ENCODE data around the gene CYTH2.

Gene CYTH2

GRCh38 chr19:48490981-48491792 is 22.0 kb downstream of the CYTH2 start:
- TF ChIP-seq GATA2 (IDR thresholded peaks at IDR 0.05; ENCODE audit: low read depth, low read length), result no peak
- no peak for TF ChIP-seq GATA3 (IDR thresholded peaks at IDR 0.05; ENCODE audit: low read depth, low read length)

DNA sequence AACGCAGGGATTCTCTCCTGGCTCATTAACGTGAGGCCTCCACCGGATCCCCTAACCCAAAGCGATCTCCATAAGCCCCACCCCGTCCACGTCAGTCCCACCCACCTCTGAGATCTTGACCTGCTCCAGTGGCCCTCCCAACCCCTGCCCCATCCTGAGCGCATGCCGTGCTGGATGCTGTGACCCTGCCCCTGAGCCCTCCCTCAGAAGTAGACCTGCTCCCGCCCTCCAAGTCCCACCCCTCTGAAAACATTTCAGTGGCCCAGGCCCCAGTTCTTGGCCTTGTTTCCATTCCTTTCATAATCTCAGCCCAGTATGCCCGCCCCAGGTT is 22.6 kb downstream of the CYTH2 start:
- no peak for TF ChIP-seq GATA3 (IDR thresholded peaks at IDR 0.05; ENCODE audit: low read depth, low read length)
- TF ChIP-seq GATA2 (IDR thresholded peaks at IDR 0.05; ENCODE audit: low read depth, low read length), result no peak

- no peak for TF ChIP-seq GATA3 (IDR thresholded peaks at IDR 0.05; ENCODE audit: low read depth, low read length)
- TF ChIP-seq GATA2 (IDR thresholded peaks at IDR 0.05; ENCODE audit: low read depth, low read length), result no peak
Observed at GRCh38 chr19:48492925-48493717, 24.0 kb downstream of the CYTH2 start.

DNA sequence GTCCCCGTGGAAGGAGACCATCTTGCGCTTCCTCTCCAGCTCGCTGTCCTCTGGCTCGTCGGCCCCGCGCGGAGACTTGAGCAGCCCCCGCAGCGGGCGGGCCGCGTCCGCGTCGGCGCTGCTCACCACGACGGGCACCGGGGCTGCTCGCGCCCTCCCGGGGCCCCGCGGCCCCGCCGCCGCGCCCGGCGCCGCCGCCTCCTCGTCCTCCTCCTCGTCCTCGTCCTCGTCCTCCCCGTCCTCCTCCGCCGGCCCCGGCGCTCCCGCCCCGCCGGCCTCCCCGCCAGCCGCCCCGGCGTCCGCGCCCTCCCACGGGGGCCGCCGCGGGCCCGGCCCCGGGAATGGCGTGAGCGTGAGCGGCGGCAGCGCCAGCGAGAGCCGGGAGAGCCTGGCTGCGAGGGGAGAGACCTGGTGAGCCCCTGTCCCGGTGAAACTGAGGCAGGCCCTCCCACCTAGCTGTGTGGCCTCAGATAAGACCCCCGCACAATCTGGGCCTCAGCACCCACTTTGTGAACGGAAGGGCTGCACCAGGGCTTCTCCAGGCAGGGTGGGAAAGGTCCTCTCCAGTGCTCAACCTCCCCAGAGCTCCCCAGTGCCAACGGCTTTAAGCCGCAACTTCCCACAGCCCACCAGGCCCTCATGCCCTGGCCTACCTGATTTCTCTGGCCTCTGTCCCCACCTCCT is 24.7 kb downstream of the CYTH2 start:
- no peak for TF ChIP-seq GATA3 (IDR thresholded peaks at IDR 0.05; ENCODE audit: low read depth, low read length)
- no peak for TF ChIP-seq GATA2 (IDR thresholded peaks at IDR 0.05; ENCODE audit: low read depth, low read length)

- TF ChIP-seq GATA3 (IDR thresholded peaks at IDR 0.05; ENCODE audit: low read depth, low read length) (no peak), GATA2 (IDR thresholded peaks at IDR 0.05; ENCODE audit: low read depth, low read length) (no peak)
Observed at GRCh38 chr19:48495396-48495795, 26.2 kb downstream of the CYTH2 start.

DNA sequence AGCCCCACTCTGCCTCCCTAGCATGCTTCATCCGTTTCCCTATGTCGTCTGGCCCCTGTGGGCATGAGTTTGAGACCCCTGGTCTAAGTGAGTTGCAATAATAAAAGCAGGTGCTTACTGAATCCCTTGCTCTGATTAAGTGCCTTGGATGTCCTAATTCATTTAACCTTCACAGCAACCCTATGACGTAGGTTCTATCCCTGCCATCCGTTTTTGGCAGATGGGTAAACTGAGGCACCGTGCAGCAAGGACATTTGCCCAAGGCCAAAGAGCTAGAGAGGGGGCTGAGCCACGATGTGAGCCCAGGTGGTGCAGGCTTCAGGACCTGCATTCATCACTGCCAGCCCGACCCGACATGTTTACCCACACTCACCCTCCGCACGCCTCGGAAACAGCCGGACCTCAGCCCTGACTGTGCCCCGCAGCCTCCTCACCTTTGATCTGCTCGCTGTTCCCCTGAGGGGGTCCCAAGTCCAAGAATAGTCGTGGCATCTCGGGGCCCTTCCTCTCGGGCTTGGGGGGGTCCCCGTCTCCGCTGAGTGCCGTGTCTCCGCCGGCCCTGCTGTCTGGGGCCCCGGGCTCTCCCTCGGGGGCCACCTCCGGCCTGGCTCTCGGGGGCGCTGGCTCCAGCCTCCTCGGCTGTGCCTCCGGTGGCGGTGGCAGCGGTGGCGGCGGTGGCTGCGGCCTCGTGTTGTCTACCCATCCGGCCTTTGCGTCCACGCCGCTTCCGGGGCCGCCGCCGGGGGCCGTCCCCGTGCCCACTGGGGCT is 28.0 kb downstream of the CYTH2 start:
- TF ChIP-seq GATA2 (IDR thresholded peaks at IDR 0.05; ENCODE audit: low read depth, low read length) (no peak), GATA3 (IDR thresholded peaks at IDR 0.05; ENCODE audit: low read depth, low read length) (no peak)

GRCh38 chr19:48497728-48498594 is 28.8 kb downstream of the CYTH2 start:
- TF ChIP-seq GATA2 (IDR thresholded peaks at IDR 0.05; ENCODE audit: low read depth, low read length) (no peak), GATA3 (IDR thresholded peaks at IDR 0.05; ENCODE audit: low read depth, low read length) (no peak)

DNA sequence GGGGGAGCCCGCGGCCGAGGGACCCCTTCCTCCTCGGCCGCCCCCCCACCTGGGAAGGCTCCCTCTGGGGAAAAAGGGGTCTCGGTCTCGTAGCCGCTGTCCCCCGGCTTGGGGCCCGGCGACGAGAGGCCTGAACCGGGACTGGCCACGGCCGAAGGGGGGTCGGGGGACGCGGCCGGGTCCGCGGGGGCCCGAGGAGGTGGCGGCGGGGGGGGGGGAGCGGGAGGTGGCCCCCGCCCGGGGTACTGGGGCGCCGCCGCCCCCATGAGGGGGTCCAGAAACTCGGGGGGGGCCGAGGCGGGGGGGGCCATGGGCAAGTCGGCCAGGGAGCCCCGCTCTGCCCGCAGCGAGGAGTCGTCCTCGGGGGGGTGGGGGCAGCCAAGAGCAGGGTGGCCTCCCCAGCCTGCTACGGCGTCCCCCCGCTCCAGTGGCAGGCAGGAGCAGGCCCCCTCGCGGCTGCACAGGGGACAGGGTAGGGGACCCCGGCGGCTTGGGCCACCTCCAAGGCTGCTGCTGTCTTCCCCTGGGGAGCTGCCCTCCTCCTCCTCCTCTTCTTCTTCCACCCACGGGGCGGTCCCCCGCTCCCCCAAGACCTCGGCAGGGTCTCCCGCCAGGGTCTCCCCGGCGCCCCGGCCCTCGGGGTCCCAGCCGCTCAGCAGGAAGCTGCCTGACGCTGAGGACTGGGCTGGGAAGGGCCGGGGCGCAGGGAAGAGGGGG is 29.6 kb downstream of the CYTH2 start:
- TF ChIP-seq GATA3 (IDR thresholded peaks at IDR 0.05; ENCODE audit: low read depth, low read length), result no peak
- no peak for TF ChIP-seq GATA2 (IDR thresholded peaks at IDR 0.05; ENCODE audit: low read depth, low read length)

DNA sequence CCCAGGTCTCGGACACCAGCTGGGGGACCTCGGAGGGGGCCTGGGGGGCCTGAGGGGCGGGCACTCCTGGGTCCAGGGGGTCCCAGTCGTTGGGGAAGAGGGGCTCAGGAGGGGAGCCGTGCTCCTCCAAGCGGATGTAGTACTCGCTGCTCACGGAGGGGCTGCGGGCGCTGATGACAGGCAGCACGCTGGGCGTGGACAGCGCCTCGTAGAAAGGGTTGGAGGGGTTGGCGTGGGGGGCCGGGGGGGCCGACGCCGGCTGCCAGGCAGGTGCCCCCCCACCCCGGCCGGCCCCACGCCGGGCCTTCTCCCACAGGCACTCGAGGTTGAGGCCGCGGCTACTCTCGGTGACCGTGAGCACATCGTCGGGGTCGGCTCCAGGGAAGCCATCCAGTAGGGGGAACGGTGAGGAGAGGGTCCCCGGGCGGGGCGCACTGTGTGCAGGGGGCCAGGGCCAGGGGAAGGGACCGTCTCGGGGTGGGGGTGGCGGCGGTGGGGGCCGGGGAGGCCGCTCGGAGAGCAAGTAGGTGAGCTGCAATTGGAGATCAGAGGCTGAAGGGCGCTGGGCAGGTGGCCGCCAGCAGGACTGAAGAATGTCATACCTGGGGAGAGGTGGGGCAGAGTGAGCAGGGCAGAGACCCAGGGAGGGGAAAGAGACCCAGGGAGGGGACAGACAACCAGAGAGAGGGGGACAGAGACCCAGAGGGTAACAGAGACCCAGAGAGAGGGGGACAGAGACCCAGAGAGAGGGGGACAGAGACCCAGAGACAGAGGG is 30.3 kb downstream of the CYTH2 start:
- TF ChIP-seq GATA2 (IDR thresholded peaks at IDR 0.05; ENCODE audit: low read depth, low read length) (no peak), GATA3 (IDR thresholded peaks at IDR 0.05; ENCODE audit: low read depth, low read length) (no peak)

- TF ChIP-seq GATA2 (IDR thresholded peaks at IDR 0.05; ENCODE audit: low read depth, low read length) (no peak), GATA3 (IDR thresholded peaks at IDR 0.05; ENCODE audit: low read depth, low read length) (no peak)
Observed at GRCh38 chr19:48500830-48501493, 31.8 kb downstream of the CYTH2 start.
